HepG2 (cell line): ENCODE measurements around the gene CSNK1D. TPM values are rescaled to one million over a fixed set of nuclear protein-coding genes. Genes with fewer than 3 reads are reported as not detected.

Experiments
- ADNP ChIP-seq: sonication (generic); formaldehyde crosslinking; IDR thresholded peaks from 2 replicates; pipeline ENCODE4 v1.4.0; 2020; ENCODE audit warnings: missing genetic modification reagents
- CBFB ChIP-seq: sonication (generic); formaldehyde crosslinking; IDR thresholded peaks from 2 replicates; pipeline ENCODE4 v1.4.0; 2020; ENCODE audit warnings: missing genetic modification reagents
- CEBPG ChIP-seq: IDR thresholded peaks from 2 replicates; pipeline ENCODE4 v1.6.1; 2016
- FOXP1 ChIP-seq, 2 experiments: fragments of 450-650 bp in 1 of 2; IDR thresholded peaks; 2 replicates each; pipeline ENCODE4 v1.6.1; 2017 to 2018; ENCODE audit warnings: antibody characterized with exemption in 1 of 2
- NFE2L1 ChIP-seq: sonication (generic); formaldehyde crosslinking; IDR thresholded peaks from 2 replicates; pipeline ENCODE4 v1.4.0; 2020; ENCODE audit warnings: missing genetic modification reagents, mild to moderate bottlenecking, borderline replicate concordance
- NONO ChIP-seq, 2 experiments: fragments of 450-650 bp in 1 of 2; sonication (generic) in 1 of 2; formaldehyde crosslinking in 1 of 2; IDR thresholded peaks in 1 of 2; conservative IDR thresholded peaks in 1 of 2; 2 replicates each; pipeline versions ENCODE4 v1.6.1 to v1.8.0; 2017 to 2022; ENCODE audit warnings: mild to moderate bottlenecking in 1 of 2, missing genetic modification reagents in 1 of 2, moderate library complexity in 1 of 2
- SMYD3 ChIP-seq: sonication (generic); formaldehyde crosslinking; IDR thresholded peaks from 2 replicates; pipeline ENCODE4 v1.8.1; 2023; ENCODE audit warnings: mild to moderate bottlenecking, missing genetic modification reagents
- SRSF1 ChIP-seq: fragments of 200-400 bp; formaldehyde crosslinking; optimal IDR thresholded peaks from 2 replicates; pipeline ENCODE3; 2017; ENCODE audit warnings: mild to moderate bottlenecking, low read depth, low read length, moderate library complexity
- STAT5B ChIP-seq: sonication (generic); formaldehyde crosslinking; IDR thresholded peaks from 2 replicates; pipeline ENCODE4 v1.4.0; 2020; ENCODE audit warnings: missing genetic modification reagents
- ZBTB46 ChIP-seq: sonication (generic); formaldehyde crosslinking; IDR thresholded peaks from 2 replicates; pipeline ENCODE4 v1.4.0; 2020; ENCODE audit warnings: mild to moderate bottlenecking, missing genetic modification reagents, borderline replicate concordance
- ZFP36L2 ChIP-seq: sonication (generic); formaldehyde crosslinking; IDR thresholded peaks from 2 replicates; pipeline ENCODE4 v1.4.0; 2020; ENCODE audit warnings: missing genetic modification reagents
- ZFP37 ChIP-seq: sonication (generic); formaldehyde crosslinking; IDR thresholded peaks from 2 replicates; pipeline ENCODE4 v1.4.0; 2020; ENCODE audit warnings: missing genetic modification reagents, borderline replicate concordance
- ZKSCAN1 ChIP-seq: fragments of 150-350 bp; IDR thresholded peaks from 2 replicates; pipeline ENCODE4 v1.6.1; 2014; ENCODE audit warnings: low read length
- ZNF331 ChIP-seq: sonication (generic); formaldehyde crosslinking; IDR thresholded peaks from 2 replicates; pipeline ENCODE4 v1.4.0; 2020; ENCODE audit warnings: missing genetic modification reagents
- ZNF446 ChIP-seq: sonication (generic); formaldehyde crosslinking; IDR thresholded peaks from 2 replicates; pipeline ENCODE4 v1.5.0; 2020; ENCODE audit warnings: mild to moderate bottlenecking, missing genetic modification reagents
- ZSCAN25 ChIP-seq: sonication (generic); formaldehyde crosslinking; IDR thresholded peaks from 2 replicates; pipeline ENCODE4 v1.8.0; 2022; ENCODE audit warnings: mild to moderate bottlenecking, missing genetic modification reagents
- polyA plus RNA-seq, 8 experiments: library from polyadenylated mRNA; depleted of rRNA in 3 of 8; stranded (reverse) in 7 of 8; unstranded in 1 of 8; fragments of >200 nt; fragmentation: Illumina TruSeq in 4 of 8; extraction: Trizol in 4 of 8; gene quantifications; 2 replicates each; pipeline versions ENCODE4 v1.2.1 to v1.2.3, GENCODE V29; 2011 to 2016; ENCODE audit warnings: low read depth in 4 of 8, missing spikeins in 1 of 8, mixed read lengths in 1 of 8; ENCODE audit not compliant: insufficient read depth in 1 of 8
- total RNA-seq, 5 experiments: library from RNA; depleted of rRNA; stranded (reverse); fragments of >200 nt; fragmentation: Illumina TruSeq; extraction: Trizol; gene quantifications; 2 replicates each; pipeline ENCODE4 v1.2.3, GENCODE V29; 2016; ENCODE audit warnings: low read depth in 1 of 5
- TF ChIP-seq, protein P1 (sequence below): sonication (generic); formaldehyde crosslinking; IDR thresholded peaks from 2 replicates; pipeline ENCODE4 v1.4.0; 2020; ENCODE audit warnings: missing genetic modification reagents
- TF ChIP-seq, protein P2 (sequence below): sonication (generic); formaldehyde crosslinking; conservative IDR thresholded peaks from 2 replicates; pipeline ENCODE4 v1.5.0; 2020; ENCODE audit warnings: missing genetic modification reagents
- TF ChIP-seq, protein P3 (sequence below): sonication (generic); formaldehyde crosslinking; IDR thresholded peaks from 2 replicates; pipeline ENCODE4 v1.4.0; 2020; ENCODE audit warnings: missing genetic modification reagents
- TF ChIP-seq, protein P4 (sequence below): sonication (generic); formaldehyde crosslinking; IDR thresholded peaks from 2 replicates; pipeline ENCODE4 v1.5.0; 2020; ENCODE audit warnings: missing genetic modification reagents
- TF ChIP-seq, protein P5 (sequence below): sonication (generic); formaldehyde crosslinking; IDR thresholded peaks from 2 replicates; pipeline ENCODE4 v1.4.0; 2020; ENCODE audit warnings: missing genetic modification reagents, borderline replicate concordance

Gene CSNK1D
- total and polyA plus RNA-seq, 2 of the 13 experiments (the other 11 are each of a cell fraction or from before 2014, with no cell fraction given) = 31.5 to 128 TPM

- TF ChIP-seq FOXP1 (IDR thresholded peaks at IDR 0.05) = 0 out of 2 replicates have a peak, but pooled peaks have one; percentile 37
- peak; percentile 89 for TF ChIP-seq FOXP1 (CRISPR knock-in tag; IDR thresholded peaks at IDR 0.05)
- TF ChIP-seq ZBTB46 = peak; percentile 85; the same call in 1 of the 2 replicates
- TF ChIP-seq, protein P1, sequence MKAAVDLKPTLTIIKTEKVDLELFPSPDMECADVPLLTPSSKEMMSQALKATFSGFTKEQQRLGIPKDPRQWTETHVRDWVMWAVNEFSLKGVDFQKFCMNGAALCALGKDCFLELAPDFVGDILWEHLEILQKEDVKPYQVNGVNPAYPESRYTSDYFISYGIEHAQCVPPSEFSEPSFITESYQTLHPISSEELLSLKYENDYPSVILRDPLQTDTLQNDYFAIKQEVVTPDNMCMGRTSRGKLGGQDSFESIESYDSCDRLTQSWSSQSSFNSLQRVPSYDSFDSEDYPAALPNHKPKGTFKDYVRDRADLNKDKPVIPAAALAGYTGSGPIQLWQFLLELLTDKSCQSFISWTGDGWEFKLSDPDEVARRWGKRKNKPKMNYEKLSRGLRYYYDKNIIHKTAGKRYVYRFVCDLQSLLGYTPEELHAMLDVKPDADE = no peak
- no peak for TF ChIP-seq ZSCAN25 (CRISPR knock-in tag)
- no peak for TF ChIP-seq SMYD3 (CRISPR knock-in tag)
- TF ChIP-seq CEBPG (CRISPR knock-in tag) = no peak
- no peak; the same call in 1 of the 2 replicates for TF ChIP-seq ZNF331 (CRISPR knock-in tag)
- TF ChIP-seq, protein P2, sequence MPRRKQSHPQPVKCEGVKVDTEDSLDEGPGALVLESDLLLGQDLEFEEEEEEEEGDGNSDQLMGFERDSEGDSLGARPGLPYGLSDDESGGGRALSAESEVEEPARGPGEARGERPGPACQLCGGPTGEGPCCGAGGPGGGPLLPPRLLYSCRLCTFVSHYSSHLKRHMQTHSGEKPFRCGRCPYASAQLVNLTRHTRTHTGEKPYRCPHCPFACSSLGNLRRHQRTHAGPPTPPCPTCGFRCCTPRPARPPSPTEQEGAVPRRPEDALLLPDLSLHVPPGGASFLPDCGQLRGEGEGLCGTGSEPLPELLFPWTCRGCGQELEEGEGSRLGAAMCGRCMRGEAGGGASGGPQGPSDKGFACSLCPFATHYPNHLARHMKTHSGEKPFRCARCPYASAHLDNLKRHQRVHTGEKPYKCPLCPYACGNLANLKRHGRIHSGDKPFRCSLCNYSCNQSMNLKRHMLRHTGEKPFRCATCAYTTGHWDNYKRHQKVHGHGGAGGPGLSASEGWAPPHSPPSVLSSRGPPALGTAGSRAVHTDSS (CRISPR knock-in tag) = no peak
- TF ChIP-seq CBFB (CRISPR knock-in tag) = no peak; the same call in 1 of the 2 replicates
- TF ChIP-seq, protein P3, sequence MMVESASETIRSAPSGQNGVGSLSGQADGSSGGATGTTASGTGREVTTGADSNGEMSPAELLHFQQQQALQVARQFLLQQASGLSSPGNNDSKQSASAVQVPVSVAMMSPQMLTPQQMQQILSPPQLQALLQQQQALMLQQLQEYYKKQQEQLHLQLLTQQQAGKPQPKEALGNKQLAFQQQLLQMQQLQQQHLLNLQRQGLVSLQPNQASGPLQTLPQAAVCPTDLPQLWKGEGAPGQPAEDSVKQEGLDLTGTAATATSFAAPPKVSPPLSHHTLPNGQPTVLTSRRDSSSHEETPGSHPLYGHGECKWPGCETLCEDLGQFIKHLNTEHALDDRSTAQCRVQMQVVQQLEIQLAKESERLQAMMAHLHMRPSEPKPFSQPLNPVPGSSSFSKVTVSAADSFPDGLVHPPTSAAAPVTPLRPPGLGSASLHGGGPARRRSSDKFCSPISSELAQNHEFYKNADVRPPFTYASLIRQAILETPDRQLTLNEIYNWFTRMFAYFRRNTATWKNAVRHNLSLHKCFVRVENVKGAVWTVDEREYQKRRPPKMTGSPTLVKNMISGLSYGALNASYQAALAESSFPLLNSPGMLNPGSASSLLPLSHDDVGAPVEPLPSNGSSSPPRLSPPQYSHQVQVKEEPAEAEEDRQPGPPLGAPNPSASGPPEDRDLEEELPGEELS (CRISPR knock-in tag) = peak; percentile 77
- TF ChIP-seq STAT5B = no peak
- TF ChIP-seq ZFP37 (CRISPR knock-in tag) = no peak
- TF ChIP-seq ZKSCAN1 = no peak
- no peak for TF ChIP-seq ZNF446 (CRISPR knock-in tag)
- no peak for TF ChIP-seq NFE2L1 (CRISPR knock-in tag)
- no peak for TF ChIP-seq NONO (IDR thresholded peaks at IDR 0.05)
- peak; percentile 73 for TF ChIP-seq NONO (CRISPR knock-in tag; conservative IDR thresholded peaks at IDR 0.05)
- TF ChIP-seq, protein P4, sequence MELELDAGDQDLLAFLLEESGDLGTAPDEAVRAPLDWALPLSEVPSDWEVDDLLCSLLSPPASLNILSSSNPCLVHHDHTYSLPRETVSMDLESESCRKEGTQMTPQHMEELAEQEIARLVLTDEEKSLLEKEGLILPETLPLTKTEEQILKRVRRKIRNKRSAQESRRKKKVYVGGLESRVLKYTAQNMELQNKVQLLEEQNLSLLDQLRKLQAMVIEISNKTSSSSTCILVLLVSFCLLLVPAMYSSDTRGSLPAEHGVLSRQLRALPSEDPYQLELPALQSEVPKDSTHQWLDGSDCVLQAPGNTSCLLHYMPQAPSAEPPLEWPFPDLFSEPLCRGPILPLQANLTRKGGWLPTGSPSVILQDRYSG (CRISPR knock-in tag) = no peak
- TF ChIP-seq SRSF1 = no peak
- TF ChIP-seq ZFP36L2 (CRISPR knock-in tag) = no peak
- TF ChIP-seq ADNP (CRISPR knock-in tag) = no peak
- TF ChIP-seq, protein P5, sequence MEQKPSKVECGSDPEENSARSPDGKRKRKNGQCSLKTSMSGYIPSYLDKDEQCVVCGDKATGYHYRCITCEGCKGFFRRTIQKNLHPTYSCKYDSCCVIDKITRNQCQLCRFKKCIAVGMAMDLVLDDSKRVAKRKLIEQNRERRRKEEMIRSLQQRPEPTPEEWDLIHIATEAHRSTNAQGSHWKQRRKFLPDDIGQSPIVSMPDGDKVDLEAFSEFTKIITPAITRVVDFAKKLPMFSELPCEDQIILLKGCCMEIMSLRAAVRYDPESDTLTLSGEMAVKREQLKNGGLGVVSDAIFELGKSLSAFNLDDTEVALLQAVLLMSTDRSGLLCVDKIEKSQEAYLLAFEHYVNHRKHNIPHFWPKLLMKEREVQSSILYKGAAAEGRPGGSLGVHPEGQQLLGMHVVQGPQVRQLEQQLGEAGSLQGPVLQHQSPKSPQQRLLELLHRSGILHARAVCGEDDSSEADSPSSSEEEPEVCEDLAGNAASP (CRISPR knock-in tag) = peak; percentile 14; the same call in 1 of the 2 replicates
These were observed 57.0 kb downstream of the CSNK1D start (continued) for GRCh38 chr17:82216301-82217119.
